ENCODE measurements around the gene APBB3.

APBB3 gene

DNA sequence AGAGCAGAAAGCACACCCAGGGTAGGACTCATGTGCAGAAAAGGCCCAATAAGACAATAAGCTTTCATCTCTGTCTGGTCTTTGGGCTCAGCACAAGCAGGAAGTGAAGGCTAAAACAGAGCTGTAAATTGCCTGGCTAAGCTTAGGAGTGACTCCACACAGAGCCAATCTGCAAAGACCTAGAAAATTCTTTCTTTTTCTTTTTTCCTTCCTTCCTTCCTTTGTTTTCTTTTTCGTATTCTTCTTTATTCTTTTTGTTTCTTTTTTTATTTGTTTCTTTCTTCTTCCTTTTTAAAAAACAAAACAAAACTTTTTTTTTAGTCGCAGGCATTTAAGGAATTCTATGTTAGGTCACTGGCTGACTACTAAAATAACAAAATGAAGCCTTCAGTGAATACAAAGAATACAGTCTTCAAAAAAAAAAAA lies 12.4 kb upstream of the APBB3 start:
- no peak for DNase-seq (ENCODE audit: low read depth in 2 of 2)

DNA sequence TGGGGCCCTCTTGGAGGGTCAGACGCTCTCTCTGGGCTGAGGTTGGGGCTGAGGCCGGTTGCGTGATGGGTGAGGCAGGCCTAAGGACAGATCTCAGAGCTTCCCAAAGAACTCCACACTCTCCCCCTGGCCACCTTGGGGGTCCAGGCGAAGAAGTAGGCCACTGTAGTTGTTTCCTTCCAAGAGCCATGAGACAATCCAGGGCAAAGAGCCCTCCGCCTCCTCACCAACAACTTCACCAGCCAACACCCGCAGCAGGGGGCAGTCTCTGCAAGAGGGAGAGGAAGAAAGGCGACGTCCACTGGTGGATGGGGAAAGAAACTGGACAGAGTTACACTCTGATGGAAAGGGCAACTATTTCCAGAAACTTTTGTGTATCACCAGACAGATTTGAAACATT lies 10.9 kb upstream of the APBB3 start:
- no peak for DNase-seq (ENCODE audit: low read depth in 2 of 2)

DNA sequence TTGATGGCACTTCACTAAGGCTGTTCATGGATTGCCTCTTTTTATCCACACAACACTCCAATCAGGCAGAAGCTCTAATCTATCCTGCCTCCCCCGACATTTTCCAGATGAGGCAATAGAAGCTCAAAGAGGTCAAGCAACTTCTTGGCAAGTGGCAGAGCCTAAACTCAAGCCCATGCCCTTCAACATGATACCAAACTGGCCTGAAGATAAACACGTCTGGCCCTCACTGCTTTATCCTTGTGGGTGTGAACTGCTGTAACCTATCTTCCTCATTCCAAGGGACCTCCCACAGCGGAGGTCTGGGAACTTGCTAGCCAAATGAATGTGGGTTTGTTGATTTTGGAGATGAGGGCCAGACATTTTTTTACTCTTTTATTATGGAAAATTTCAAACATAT lies 9.8 kb upstream of the APBB3 start:
- DNase-seq (ENCODE audit: low read depth in 2 of 2): no peak

DNA sequence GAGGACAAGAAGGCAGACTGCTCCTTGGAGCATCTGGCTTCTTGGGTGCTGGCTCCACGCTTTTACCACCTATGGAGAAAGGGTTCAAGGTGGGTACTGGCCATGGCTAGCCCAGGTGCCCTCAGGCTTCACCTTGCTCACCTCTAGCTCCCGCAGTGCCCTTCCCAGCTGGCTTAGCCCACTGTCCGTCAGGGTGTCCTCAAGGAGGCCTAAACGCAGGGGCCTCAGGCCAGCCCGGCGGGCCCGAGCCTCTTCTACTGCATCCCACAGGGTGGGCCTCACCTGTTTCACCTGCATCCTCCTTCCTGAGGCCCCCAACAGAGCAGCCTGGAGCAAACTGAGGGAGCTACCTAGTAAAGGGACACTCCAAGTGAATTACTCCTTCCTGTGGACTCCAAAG lies 9.3 kb upstream of the APBB3 start:
- DNase-seq (ENCODE audit: low read depth in 2 of 2): no peak

DNA sequence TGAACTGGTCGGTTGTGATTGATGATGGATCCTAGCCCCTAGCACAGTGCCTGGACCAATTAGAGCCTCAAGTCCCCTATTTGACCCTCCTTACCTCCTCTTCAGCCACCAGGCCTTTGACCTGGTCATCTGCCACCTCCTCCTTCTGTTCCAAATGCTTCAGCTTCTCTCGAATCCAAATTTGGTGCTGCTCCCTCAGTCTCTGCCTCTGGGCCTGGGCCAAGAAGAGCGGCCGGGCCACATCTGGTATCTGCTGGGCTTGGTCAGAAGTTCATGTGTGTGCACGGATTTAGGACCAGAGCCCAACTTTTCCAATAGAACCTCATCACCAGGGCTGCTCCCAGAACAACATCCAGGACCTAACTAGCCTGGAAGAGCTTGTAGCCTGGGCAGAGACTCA lies 6.7 kb upstream of the APBB3 start:
- no peak for DNase-seq (ENCODE audit: low read depth in 2 of 2)

DNA sequence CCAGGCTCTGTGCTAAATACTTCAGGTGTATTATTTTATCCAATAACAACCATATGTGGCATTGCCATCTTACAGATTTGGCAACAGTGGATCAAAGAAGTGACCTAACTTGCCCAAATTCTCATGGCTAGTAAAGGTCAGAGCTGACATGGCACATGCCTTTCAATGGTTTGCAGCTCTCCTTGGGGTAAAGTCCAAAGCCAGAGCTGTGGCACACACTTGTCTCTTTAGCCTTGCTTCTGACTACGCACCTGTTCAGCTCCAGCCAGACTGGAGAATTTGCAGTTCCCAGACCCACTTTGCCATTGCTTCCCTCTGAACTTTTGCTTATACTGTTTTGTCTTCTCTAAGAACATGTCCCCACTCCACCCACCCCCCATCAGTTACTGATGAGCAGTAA lies 6.1 kb upstream of the APBB3 start:
- no peak for DNase-seq (ENCODE audit: low read depth in 2 of 2)

DNA sequence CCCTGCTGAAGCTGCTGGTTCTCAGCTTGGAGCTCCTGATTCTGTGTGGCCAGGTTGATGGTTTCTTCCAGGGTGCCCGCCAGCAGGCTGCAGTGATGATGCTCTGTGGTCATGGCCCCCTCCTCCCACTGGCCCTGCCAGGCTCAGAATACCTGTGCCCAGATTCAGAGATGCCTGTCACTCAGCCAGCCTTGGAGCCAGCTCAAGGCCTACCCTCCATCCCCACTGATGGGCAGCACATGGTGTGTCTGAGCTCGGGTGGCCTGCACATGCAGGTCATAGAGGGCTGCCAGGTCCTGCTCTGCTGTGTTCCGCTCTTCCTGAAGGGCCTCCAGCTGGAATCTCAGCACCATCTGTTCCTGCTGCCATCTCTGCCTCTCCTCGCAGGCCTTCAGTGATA lies 5.7 kb upstream of the APBB3 start:
- DNase-seq (ENCODE audit: low read depth in 2 of 2): no peak

DNA sequence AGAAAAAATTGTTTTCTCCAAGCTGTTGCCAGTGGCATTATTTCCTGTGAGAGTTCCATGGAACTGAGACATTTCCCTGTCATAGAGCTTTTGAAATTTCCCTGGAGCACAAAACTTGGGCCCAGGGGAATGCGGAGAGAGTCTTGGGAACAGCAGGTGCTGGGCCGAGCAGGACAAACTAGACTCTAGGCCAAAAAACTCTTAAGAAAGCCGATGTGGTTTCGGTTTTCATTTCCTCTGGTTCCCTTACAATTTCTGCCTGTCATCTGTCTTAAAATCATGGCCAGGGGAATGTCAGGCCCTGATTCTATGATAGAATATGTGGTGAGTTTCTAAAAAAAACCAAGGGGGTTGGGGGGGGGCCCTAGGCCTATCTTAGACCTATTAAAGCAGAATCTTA lies 4.8 kb upstream of the APBB3 start:
- DNase-seq (ENCODE audit: low read depth in 2 of 2): no peak

DNA sequence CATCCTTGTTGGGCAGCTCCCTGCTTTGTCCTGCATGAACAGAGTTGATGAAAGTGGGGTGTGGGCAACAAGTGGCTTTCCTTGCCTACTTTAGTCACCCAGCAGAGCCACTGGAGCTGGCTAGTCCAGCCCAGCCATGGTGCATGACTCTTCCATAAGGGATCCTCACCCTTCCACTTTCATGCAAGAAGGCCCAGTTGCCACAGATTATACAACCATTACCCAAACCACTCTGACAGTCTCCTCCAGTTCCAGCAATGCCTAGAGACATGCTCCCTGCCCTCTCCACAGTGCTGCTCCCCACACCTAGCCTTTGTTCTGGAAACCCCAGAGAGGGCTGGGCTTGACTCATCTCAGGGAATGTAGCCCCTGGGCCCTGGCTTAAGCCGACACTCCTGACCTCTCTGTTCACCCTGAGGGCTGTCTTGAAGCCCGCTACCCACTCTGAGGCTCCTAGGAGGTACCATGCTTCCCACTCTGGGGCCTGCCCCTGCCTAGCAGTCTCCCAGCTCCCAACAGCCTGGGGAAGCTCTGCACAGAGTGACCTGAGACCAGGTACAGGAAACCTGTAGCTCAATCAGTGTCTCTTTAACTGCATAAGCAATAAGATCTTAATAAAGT lies 4.2 kb upstream of the APBB3 start:
- DNase-seq (ENCODE audit: low read depth in 2 of 2): no peak

DNA sequence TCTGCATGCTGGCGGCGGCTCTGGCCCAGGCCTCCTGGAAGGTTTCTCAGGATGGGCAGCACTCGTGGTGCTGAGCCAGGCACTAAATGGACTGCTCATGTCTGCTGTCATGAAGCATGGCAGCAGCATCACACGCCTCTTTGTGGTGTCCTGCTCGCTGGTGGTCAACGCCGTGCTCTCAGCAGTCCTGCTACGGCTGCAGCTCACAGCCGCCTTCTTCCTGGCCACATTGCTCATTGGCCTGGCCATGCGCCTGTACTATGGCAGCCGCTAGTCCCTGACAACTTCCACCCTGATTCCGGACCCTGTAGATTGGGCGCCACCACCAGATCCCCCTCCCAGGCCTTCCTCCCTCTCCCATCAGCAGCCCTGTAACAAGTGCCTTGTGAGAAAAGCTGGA lies 3.5 kb upstream of the APBB3 start:
- DNase-seq (ENCODE audit: low read depth in 2 of 2): no peak

DNA sequence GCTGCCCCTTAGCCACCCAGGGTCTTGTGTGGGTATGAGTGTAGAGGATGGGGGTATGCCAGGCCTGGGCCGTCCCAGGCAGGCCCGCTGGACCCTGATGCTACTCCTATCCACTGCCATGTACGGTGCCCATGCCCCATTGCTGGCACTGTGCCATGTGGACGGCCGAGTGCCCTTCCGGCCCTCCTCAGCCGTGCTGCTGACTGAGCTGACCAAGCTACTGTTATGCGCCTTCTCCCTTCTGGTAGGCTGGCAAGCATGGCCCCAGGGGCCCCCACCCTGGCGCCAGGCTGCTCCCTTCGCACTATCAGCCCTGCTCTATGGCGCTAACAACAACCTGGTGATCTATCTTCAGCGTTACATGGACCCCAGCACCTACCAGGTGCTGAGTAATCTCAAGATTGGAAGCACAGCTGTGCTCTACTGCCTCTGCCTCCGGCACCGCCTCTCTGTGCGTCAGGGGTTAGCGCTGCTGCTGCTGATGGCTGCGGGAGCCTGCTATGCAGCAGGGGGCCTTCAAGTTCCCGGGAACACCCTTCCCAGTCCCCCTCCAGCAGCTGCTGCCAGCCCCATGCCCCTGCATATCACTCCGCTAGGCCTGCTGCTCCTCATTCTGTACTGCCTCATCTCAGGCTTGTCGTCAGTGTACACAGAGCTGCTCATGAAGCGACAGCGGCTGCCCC lies 2.9 kb upstream of the APBB3 start:
- DNase-seq (ENCODE audit: low read depth in 2 of 2): no peak

DNA sequence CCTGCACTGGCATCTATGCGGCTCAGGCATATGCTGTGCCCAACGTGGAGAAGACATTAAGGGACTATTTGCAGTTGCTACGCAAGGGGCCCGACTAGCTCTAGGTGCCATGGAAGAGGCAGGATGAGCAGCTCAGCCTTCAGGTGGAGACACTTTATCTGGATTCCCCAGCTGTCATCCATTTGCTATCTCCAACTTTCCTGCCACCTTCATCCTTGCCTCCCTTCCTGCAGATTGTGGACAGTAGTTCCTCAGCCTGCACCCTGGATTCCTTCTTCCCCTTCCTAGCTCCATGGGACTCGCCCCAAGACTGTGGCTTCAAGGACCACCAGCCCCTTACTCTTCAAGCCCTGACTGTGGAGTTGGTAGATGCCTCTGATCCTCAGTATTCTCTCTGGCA lies 2.3 kb upstream of the APBB3 start:
- no peak for DNase-seq (ENCODE audit: low read depth in 2 of 2)

DNA sequence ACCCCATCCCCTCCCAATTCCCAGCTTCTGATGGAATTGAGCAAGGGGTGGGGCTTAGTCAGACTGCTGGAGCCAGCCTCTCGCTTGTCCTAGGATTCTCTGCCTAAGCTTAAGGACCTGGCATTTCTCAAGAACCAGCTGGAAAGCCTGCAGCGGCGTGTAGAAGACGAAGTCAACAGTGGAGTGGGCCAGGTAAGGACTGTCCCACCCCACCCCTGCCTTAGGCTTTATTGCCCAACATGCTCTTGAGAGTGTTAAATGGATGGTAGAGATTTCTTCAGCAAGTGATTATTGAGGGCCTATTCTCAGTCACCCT lies 1.3 kb upstream of the APBB3 start:
- no peak for DNase-seq (ENCODE audit: low read depth in 2 of 2)

DNA sequence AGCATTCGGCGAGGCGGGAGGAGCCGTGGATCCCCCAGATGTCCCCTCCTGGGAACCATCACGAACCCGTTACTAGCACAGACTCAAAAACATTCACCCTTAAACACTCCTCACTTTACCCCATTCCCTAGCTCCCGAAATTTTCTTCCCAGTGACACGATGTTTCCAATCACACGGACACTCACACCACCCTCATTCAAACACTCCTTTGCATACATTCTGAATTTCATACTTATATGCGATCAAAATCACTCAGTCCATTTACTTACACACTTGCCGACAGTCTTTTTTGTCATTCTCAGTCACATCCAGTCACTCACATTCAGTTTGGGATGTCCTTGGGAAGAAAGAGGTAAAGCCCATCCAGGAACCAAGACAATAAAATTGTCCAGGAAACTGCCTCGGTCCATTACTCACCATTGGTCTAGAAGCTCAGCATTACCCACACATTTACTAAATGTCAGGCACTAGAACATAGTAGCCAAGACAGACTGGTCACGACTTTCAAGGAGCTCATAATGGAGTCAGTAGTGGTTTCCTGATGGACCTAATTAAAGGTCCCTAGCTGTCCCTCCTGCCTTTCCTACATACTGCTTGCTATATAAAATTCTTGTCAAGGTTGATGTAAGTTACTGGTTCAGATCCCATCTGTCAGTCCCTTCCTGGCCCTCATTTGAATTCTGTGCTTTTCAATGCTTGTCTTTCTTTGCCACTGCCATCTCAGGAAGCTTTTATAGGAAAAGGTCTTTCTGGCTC lies 804 bp upstream of the APBB3 start:
- DNase-seq (ENCODE audit: low read depth in 2 of 2): no peak

DNA sequence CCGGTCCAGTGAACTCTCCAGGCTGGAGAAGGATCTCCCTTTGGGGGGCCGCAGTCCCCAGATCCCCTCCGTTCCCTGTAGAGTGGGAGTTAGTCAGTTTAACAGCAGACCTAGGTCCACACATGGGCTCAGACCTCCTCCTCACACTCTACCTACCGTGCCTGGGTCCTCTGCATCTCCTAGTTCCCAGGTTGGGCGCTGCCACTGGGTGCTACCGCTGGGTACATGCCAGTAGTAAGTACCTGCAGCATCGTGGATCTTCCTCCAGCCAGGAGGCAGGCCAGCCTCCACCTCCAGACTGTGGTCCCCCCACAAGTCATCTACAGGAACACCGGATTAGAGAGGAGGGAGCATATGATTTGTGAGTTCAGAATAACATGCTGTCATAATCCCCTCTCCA lies 802 bp downstream of the APBB3 start:
- no peak for DNase-seq (ENCODE audit: low read depth in 2 of 2)

DNA sequence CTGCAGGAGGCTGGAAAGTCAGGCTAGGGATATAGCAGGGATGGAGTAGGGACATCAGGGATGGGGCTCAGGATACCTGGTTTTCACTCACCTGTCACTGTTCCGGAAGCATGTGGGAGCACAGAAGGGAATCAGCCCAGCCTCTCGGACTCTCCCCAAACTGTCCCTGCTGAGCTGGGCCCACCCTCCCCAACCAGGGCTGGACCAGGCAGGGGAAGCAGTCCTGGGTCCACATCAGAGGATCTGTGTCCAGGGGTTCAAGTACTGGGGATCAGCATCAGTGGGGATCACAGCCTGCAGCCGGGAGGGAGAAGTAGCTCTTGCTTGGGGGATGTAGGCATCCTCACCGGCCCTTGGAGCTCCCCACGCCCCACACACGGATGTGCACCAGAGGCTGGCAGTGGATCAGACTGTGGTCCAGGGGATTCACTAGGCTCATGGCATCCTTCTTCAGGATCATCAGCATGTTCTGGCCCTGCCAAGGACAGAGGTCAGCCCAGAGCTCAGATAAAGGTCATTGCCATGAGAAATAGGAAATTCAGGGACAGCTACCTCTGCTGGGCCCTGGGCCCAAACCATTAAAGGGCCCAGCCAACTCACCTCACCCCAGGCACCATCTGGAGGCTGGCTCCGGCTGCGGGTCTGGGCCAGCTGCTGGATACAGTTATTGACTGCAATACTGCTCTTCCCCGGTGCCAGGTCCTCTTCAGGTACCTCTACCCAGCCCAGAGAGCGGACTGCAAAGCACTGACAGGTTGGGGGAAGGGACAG lies 2.5 kb downstream of the APBB3 start:
- no peak for DNase-seq (ENCODE audit: low read depth in 2 of 2)

DNA sequence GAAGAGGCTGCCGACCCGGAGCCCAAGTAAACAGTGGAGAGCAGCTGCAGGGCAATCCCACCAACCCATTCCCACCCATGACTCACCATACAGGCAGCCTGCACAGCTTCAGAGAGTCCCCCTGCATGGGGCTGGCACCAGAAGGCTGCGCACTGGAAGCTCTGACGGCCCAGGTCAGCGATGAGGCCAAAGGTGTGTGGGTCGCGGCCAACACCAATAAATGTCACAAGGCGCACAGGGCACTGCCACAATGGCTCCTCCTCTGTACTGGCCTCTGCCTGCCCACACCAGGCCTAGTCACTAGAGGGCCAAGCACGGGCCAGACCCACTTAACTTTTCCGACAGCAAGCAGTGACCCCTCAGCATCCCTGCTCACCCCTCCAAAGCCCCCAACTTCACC lies 4.2 kb downstream of the APBB3 start:
- no peak for DNase-seq (ENCODE audit: low read depth in 2 of 2)

DNA sequence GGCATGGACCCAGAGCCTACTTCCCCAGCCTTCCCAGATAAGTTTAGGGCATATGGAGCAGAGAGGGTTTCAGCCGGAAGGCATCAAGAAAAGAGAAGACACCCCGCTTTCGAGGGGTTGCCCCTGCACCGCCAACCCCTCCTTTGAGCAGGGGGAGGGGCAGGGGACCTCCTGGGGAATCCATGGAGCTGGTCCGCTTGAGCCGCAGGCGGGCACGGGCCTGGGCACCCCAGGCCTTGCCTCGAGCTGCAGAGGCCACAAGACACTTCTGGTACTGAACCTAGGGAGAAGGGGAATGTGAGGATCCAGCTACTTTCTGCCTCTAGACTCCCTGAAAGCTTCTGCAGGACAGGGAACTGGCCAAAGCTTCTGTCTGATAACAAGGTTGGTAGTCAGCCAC lies 5.9 kb downstream of the APBB3 start:
- no peak for DNase-seq (ENCODE audit: low read depth in 2 of 2)

DNA sequence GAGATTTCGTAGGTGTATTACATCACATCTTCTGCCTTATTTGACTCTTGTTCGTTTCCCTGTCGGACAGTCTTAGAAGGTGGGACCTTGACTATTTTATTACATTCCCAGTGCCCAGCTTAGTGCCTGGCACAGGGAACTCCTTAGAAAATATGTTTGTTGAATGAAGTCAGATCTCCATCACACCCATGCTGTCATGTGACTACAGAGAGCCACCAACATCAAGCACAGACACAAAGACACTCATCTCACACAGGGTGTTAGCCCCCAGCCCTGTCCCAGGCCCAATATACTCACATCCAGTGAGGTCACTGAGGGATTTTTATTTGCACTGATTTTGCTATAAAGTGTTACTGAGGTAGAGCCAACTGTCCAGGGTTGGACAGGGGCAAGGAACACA lies 6.4 kb downstream of the APBB3 start:
- DNase-seq (ENCODE audit: low read depth in 2 of 2): no peak

DNA sequence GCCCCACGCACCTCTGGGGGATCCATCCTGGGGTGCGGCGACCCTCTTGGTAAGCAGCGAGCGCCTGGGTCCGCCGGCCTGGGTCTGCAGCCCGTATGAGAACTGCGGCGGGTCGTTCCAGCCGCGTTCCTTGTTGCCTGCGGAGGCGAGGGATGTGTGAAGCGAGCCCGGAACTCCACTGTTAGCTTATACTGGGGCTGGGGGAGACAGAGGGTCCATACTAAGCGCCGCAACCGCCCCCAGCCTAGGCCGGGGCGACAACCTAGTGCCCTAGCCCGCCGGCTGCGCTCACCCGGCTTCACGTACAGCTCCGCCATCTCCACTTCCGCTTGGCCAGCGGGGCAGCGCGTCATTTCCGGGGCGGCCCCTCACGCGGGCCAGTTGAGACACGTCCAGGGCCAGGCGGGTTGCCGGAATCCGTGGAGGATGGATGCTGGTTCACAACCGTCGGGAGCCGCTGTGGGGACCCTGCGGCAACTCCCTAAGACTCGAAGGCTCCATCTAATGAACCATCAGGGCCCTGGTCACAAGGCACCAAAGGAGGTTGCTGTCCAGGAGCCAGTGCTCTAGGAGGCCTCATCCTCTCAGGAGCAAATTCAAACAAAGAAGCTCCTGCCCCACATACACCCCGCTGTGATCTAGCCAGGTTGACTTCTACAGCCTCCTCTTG lies 7.1 kb downstream of the APBB3 start, which contains the start of gene SRA1:
Gene SRA1, minus strand, starts transcription at position 338 of the 670 bp plus-strand sequence. Its CDS starts 21 bp downstream, at position 317.
- peak; percentile 63 to 69 for DNase-seq (ENCODE audit: low read depth in 2 of 2)

DNA sequence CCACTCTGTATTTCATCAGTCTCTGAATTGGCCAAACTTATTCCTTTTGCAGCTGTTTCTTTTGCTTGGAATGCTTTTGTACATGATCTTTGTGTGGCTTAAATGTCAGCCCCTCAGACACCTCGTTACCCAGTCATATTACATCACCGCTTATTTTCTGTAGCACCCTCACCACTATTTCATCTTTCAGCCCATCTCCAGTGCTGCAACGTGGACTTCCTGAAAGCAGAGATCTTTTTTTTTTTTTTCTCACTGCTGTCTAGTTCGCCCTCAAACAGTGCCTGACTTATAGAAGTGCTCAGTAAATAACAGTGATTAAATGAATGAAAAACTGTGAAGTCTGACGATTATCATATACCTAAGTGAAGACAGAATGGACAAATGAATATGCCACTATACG lies 8.0 kb downstream of the APBB3 start:
- no peak for DNase-seq (ENCODE audit: low read depth in 2 of 2)

DNA sequence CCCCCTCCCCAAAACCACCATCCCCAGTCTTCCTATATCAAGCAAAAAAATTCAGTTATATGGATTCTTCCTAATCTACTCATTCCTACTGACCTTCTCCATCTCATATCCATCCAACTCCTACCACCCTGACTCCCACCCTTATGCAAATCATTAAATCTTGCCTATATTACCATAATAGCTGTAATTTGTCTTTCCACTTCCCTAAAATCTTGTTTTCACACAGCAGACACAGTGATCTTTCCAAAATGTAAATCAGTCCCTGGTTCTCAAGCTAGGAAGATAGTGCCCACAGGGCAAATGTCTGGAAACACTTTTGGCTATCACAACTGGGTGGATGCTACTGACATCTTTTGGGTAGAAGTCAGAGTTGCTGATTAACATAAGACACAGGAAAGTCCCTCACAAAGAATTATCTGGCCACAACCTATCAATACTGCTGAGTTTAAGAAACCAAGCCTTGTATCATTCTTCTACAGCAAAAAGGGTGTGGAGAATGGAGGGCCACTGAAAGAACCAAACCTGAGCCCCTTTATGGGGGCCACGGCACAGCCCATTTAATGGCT lies 8.6 kb downstream of the APBB3 start:
- DNase-seq (ENCODE audit: low read depth in 2 of 2): no peak

All from stimulated activated CD8-positive, alpha-beta memory T cell treated with anti-CD3 and anti-CD28 coated beads, Interleukin-15, amount 100 ng/mL, for 4 hours (primary cell).